Activated T-cell treated with anti-CD3 and anti-CD28 coated beads for 24 hours (primary cell): Measurements from ENCODE around the gene TTLL8.

Experiments used
- DNase-seq: peaks from one replicate; pipeline ENCODE4 v3.0.0-alpha.2; 2020; ENCODE audit warnings: low read depth

The TTLL8 gene

GRCh38 chr22:50040717-50041116 lies 17.4 kb downstream of the TTLL8 start:
- no peak for DNase-seq

GRCh38 chr22:50039669-50040443 lies 18.2 kb downstream of the TTLL8 start:
- no peak for DNase-seq

GRCh38 chr22:50035976-50036724 lies 21.9 kb downstream of the TTLL8 start:
- no peak for DNase-seq

GRCh38 chr22:50035131-50035881 lies 22.8 kb downstream of the TTLL8 start:
- DNase-seq: no peak

DNA sequence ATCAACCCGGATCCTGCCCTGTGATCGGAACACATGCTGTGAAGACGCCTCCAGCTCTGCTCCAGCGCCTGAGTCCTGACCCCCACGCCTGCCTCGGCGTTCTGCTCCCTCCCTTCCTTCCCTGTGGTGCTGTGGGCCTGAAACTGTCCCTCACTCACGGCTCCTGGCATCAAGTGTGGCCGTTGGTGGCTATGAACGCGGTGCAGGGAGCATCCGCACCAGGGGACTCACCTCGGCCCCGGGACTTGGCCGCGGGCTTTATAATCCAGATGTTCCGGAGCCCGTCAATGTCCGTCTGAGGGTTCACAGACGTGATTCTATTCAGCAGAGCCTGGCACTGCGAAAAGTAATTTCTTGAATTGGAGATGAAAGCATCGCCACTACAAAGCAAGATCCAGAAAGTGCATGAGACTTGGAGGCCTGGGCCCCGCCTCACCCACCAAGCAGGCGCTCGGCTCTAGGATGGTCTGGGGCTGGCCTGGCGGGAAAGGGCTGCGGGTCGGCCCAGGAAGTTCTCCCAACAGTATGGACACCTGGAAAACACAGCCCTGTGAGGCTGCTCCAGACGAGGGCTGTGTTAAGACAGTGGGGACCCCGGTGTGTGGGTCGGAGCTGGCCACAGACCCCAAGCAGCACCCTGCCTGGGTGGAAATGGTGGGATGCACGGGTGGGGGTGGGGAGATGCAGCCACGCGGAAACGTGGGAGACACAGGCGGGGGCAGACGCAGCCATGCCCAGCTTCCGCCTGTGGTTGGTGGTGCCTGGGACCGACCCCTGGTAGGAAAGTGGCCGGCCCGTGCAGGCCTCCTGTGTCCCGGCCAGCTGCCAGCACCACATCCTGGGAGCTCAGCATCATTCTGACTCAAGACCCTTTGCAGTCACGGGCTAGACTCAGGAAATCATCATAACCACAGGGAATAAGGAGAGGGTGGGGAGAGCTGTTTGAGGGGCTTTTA lies 23.7 kb downstream of the TTLL8 start:
- DNase-seq: no peak

- no peak for DNase-seq
Measured at GRCh38 chr22:50032941-50033601, 25.0 kb downstream of the TTLL8 start.

GRCh38 chr22:50032109-50032871 lies 25.8 kb downstream of the TTLL8 start:
- no peak for DNase-seq

DNA sequence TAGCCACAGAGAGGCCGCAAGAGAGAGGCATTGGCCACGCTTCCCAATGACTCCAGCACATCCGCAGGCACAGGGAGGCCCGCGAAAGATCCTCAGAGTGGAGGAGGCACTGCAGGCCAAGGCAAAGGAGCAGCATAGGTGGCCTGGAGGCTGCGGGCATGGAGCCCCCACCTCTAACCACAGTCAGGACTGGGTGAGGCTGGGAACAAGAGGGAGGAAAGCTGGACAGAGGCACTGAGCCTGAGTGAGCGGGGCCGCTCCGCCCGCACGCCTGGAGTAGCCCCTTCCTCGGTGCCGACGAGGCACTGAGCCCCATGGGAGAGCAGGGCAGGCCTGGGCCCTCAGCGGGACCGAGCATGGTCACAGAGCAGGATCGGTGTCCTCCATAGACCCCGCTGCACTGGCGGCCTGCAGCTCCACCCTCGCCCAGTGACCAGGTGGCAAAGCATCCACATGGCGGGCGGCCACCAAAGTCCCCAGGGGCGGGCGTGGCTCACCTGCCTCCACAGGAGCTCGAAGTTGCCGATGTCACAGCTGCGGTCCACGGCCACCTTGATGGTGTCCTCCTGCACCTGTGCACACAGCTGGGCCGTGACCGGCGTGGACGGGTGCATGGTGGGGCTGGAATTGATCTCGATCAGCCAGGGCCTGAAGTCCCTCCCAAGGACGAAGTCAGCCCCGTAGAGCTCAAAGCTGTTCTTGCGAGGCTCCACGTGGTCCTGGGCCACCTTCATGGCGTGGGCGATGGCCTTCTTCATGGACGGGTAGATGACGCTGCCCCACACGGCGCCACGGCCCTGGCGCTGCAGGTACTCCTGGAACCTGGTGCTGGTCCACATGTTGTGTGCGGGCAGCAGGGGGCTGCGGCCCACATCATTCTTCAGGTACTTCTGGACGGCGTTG lies 26.7 kb downstream of the TTLL8 start:
- DNase-seq: no peak

GRCh38 chr22:50030297-50031188 lies 27.6 kb downstream of the TTLL8 start:
- peak; percentile 81 for DNase-seq

GRCh38 chr22:50027639-50028537 lies 30.2 kb downstream of the TTLL8 start:
- peak; percentile 41 for DNase-seq

- no peak for DNase-seq
Measured at GRCh38 chr22:50025993-50026392, 32.1 kb downstream of the TTLL8 start.

- DNase-seq: no peak
Measured at GRCh38 chr22:50022171-50022819, 35.8 kb downstream of the TTLL8 start.

GRCh38 chr22:50020606-50021005 lies 37.5 kb downstream of the TTLL8 start:
- DNase-seq: no peak

GRCh38 chr22:50019316-50019715 lies 38.8 kb downstream of the TTLL8 start:
- DNase-seq: no peak

DNA sequence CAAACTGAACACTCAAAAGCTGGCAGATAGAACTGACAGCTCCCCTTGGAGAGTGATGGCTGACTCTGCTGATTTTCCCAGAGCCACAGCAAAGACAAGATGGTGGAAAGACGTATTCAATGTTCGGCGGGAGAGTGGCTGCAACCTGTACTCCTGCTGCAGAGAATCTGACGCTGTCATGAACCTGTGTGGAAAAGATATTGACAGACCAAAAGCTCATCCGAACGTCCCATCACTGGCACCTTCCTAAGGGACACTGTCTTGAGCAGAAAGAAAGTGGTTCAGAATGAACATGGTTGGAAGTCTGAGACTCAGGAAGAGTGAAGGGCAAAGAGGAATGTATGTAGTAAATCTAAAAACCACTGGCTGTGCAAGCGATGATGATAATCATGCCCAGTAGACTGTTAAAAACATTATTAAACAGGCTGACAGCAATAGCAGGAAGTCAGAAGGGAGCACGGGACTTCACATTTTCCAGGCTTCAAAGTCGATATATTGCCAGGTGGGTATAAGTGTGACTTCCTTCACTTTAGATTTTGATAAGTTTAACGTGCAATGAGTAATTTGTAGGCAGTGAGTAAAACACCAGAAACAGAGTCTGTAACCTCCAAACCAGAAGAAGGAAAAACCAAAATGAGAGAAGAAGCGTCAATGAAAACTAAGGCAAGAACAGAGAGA lies 39.4 kb downstream of the TTLL8 start:
- DNase-seq: no peak

GRCh38 chr22:50017701-50018224 lies 40.3 kb downstream of the TTLL8 start:
- no peak for DNase-seq
